Cardiac muscle cell (in vitro differentiated cells and primary cell): ENCODE results near the gene CFAP43. TPM values are rescaled to one million over a fixed set of nuclear protein-coding genes. Genes with fewer than 3 reads are reported as not detected.

ENCODE experiments used
- DNase-seq, 2 donors: peaks; one replicate each; pipeline versions ENCODE4 v3.0.0 to v3.0.0-alpha.2; 2010 to 2017; ENCODE audit warnings: low read depth in 1 of 2, low spot score in 1 of 2
- H3K27ac ChIP-seq: fragments of 200-600 bp; sonication (generic); 2 replicates; pipeline ENCODE4 v1.5.1; 2016
- H3K27me3 ChIP-seq: fragments of 200-600 bp; sonication (generic); 2 replicates; pipeline ENCODE4 v1.6.0; 2016; ENCODE audit warnings: control low read depth
- H3K36me3 ChIP-seq: fragments of 200-600 bp; sonication (generic); 2 replicates; pipeline ENCODE4 v1.5.1; 2016; ENCODE audit warnings: control low read depth
- H3K4me1 ChIP-seq: fragments of 200-600 bp; sonication (generic); 2 replicates; pipeline ENCODE4 v1.8.1; 2017; ENCODE audit warnings: low read depth, mild to moderate bottlenecking, mixed run types
- H3K4me3 ChIP-seq: fragments of 200-600 bp; sonication (generic); 2 replicates; pipeline ENCODE4 v1.5.1; 2016; ENCODE audit warnings: mild to moderate bottlenecking
- H3K9me3 ChIP-seq: fragments of 200-600 bp; sonication (generic); 2 replicates; pipeline ENCODE4 v1.5.1; 2017; ENCODE audit warnings: low read depth, mild to moderate bottlenecking, control low read depth
- polyA plus RNA-seq: library from polyadenylated mRNA; unstranded; fragments of >200 nt; fragmentation: Nextera tagmentation; extraction: Ambion mirVana; gene quantifications from 2 replicates; pipeline ENCODE4 v1.2.1, GENCODE V29; 2016
- total RNA-seq: library from RNA; depleted of rRNA; stranded (reverse); fragments of >200 nt; gene quantifications from 2 replicates; pipeline ENCODE4 v1.2.3, GENCODE V29; 2016
- TF ChIP-seq, protein P1 (sequence below): IDR thresholded peaks from 2 replicates; pipeline ENCODE4 v1.5.1; 2012; ENCODE audit warnings: low read depth, mild to moderate bottlenecking, low read length

Gene CFAP43
- total and polyA plus RNA-seq, 2 experiments from 2014 or later: 0.36 to 0.67 TPM

DNA sequence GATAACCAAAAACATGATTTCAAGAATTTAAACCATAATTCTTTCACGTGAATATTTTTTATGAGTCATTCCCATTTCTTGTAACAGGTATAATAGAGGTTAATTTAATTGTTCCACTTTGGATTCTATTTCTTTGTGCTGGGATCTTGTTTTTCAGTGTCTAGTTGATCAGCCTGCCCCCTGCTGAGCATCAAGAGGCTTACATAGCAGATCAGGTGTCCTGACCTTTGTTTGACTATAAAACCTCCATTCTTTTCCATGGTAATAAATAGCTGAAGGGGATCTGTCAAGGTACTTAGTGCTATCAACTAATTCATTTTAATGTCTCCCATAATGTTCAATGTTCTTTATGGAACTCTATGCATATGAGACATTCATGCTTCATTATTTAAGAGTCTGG is 151.4 kb downstream of the CFAP43 start:
- Histone ChIP-seq H3K27me3 (no peaks in the 10 kb centered on the region), H3K4me1 (peaks cover 5% of the 10 kb centered on the region), H3K36me3 (no peaks in the 10 kb centered on the region), H3K9me3 (no peaks in the 10 kb centered on the region), H3K4me3 (no peak overlapping the region), H3K27ac (no peak overlapping the region)
- TF ChIP-seq, protein P1, sequence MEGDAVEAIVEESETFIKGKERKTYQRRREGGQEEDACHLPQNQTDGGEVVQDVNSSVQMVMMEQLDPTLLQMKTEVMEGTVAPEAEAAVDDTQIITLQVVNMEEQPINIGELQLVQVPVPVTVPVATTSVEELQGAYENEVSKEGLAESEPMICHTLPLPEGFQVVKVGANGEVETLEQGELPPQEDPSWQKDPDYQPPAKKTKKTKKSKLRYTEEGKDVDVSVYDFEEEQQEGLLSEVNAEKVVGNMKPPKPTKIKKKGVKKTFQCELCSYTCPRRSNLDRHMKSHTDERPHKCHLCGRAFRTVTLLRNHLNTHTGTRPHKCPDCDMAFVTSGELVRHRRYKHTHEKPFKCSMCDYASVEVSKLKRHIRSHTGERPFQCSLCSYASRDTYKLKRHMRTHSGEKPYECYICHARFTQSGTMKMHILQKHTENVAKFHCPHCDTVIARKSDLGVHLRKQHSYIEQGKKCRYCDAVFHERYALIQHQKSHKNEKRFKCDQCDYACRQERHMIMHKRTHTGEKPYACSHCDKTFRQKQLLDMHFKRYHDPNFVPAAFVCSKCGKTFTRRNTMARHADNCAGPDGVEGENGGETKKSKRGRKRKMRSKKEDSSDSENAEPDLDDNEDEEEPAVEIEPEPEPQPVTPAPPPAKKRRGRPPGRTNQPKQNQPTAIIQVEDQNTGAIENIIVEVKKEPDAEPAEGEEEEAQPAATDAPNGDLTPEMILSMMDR: peak; percentile 52
- DNase-seq: peak; percentile 25 to 45

Other genes with a start within 250 kb of the CFAP43 start
- gene COL17A1, start 146.5 kb downstream of the CFAP43 start, total RNA-seq: not detected in 2 replicates
- gene COL17A1, start 146.5 kb downstream of the CFAP43 start, polyA plus RNA-seq: 0.18 TPM in 1 of 2 replicates, not detected in the other
- gene SFR1, start 110.2 kb downstream of the CFAP43 start, total RNA-seq: 5.5 and 8.7 TPM in 2 replicates
- 10.0 and 10.7 TPM in 2 replicates for gene SFR1, start 110.2 kb downstream of the CFAP43 start, polyA plus RNA-seq
- gene GSTO1, start 22.5 kb upstream of the CFAP43 start, total RNA-seq: 80.5 and 111 TPM in 2 replicates
- 245 and 260 TPM in 2 replicates for gene GSTO1, start 22.5 kb upstream of the CFAP43 start, polyA plus RNA-seq
- 1.7 and 2.2 TPM in 2 replicates for gene GSTO2, start 36.8 kb upstream of the CFAP43 start, total RNA-seq
- 3.0 and 5.1 TPM in 2 replicates for gene GSTO2, start 36.8 kb upstream of the CFAP43 start, polyA plus RNA-seq
- 12.7 and 19.0 TPM in 2 replicates for gene ITPRIP, start 106.1 kb upstream of the CFAP43 start, total RNA-seq
- gene ITPRIP, start 106.1 kb upstream of the CFAP43 start, polyA plus RNA-seq: 20.1 and 23.3 TPM in 2 replicates
- gene CFAP58, start 121.5 kb upstream of the CFAP43 start, total RNA-seq: 0.99 and 1.9 TPM in 2 replicates
- gene CFAP58, start 121.5 kb upstream of the CFAP43 start, polyA plus RNA-seq: 1.1 and 1.4 TPM in 2 replicates